Fibroblast of villous mesenchyme (primary cell): ENCODE results near the gene PACS2. TPM values are rescaled to one million over a fixed set of nuclear protein-coding genes. Genes with fewer than 3 reads are reported as not detected.
A peak's percentile ranks its signal among the peaks of the same experiment; 100 is the strongest.

Source experiments
- DNase-seq: peaks from one replicate; pipeline ENCODE4 v3.0.0-alpha.2; 2010; ENCODE audit warnings: low read depth
- H3K4me3 ChIP-seq: 2 replicates; pipeline ENCODE4 v1.5.1; 2011; ENCODE audit warnings: low read depth, mild to moderate bottlenecking, low read length
- total RNA-seq: library from RNA; depleted of rRNA; stranded (reverse); fragments of >200 nt; gene quantifications from 2 replicates; pipeline ENCODE4 v1.2.3, GENCODE V29; 2012
- TF ChIP-seq, protein P1 (sequence below): IDR thresholded peaks from 2 replicates; pipeline ENCODE4 v1.5.1; 2012; ENCODE audit warnings: low read depth, mild to moderate bottlenecking, low read length; ENCODE audit not compliant: insufficient read depth

The PACS2 gene
- total RNA-seq, 1 donor = 35.0 TPM

DNA sequence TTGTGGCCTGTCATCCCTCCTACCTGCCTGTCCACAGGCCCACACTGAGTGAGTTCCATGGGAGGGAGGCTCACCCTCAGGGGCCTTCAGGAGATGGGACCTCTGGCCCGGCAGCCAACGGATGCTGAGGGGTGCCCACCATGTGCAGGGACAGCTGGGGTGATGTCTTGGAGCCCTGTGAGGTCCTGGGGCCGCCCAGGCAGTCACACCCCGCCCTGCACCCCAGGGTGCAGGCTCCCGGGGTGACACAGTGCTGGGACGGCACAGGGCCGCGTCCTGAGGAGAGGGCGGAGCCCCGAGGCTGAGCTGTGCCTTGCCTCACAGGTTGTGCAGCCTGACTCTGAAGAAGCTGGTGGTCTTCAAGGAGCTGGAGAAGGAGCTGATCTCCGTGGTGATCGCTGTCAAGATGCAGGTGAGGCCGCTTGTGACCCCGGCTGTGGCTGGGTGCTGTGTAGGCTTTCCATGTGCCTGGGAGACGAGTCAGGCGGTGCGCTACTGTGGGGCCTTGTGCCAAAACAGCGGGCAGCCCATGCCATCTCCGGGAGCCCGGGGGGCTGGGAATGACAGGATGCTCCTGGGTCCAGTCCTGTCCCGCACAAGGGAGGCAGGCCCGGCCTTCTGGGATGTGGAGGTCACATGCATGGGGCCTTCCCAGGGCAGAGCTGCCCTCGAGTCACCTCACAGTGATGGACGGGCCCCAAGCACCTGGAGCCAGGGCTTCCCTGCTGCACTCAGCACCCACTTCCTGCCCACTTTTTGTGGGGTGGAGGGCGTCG lies 33.8 kb downstream of the PACS2 start:
- H3K4me3 ChIP-seq = no peak overlapping the region
- DNase-seq = no peak
- TF ChIP-seq, protein P1, sequence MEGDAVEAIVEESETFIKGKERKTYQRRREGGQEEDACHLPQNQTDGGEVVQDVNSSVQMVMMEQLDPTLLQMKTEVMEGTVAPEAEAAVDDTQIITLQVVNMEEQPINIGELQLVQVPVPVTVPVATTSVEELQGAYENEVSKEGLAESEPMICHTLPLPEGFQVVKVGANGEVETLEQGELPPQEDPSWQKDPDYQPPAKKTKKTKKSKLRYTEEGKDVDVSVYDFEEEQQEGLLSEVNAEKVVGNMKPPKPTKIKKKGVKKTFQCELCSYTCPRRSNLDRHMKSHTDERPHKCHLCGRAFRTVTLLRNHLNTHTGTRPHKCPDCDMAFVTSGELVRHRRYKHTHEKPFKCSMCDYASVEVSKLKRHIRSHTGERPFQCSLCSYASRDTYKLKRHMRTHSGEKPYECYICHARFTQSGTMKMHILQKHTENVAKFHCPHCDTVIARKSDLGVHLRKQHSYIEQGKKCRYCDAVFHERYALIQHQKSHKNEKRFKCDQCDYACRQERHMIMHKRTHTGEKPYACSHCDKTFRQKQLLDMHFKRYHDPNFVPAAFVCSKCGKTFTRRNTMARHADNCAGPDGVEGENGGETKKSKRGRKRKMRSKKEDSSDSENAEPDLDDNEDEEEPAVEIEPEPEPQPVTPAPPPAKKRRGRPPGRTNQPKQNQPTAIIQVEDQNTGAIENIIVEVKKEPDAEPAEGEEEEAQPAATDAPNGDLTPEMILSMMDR = no peak

- TF ChIP-seq, protein P1 = no peak
- H3K4me3 ChIP-seq = no peak overlapping the region
- DNase-seq = no peak
These were observed 34.6 kb downstream of the PACS2 start for GRCh38 chr14:105348945-105349699.

- no peak for DNase-seq
- TF ChIP-seq, protein P1 = no peak
- H3K4me3 ChIP-seq = no peak overlapping the region
These were observed 35.4 kb downstream of the PACS2 start for GRCh38 chr14:105349992-105350391.

- DNase-seq = no peak
- no peak overlapping the region for H3K4me3 ChIP-seq
- TF ChIP-seq, protein P1 = no peak
These were observed 36.1 kb downstream of the PACS2 start for GRCh38 chr14:105350450-105351244.

- no peak for DNase-seq
- no peak overlapping the region for H3K4me3 ChIP-seq
- TF ChIP-seq, protein P1 = no peak
These were observed 36.9 kb downstream of the PACS2 start for GRCh38 chr14:105351410-105351809.

DNA sequence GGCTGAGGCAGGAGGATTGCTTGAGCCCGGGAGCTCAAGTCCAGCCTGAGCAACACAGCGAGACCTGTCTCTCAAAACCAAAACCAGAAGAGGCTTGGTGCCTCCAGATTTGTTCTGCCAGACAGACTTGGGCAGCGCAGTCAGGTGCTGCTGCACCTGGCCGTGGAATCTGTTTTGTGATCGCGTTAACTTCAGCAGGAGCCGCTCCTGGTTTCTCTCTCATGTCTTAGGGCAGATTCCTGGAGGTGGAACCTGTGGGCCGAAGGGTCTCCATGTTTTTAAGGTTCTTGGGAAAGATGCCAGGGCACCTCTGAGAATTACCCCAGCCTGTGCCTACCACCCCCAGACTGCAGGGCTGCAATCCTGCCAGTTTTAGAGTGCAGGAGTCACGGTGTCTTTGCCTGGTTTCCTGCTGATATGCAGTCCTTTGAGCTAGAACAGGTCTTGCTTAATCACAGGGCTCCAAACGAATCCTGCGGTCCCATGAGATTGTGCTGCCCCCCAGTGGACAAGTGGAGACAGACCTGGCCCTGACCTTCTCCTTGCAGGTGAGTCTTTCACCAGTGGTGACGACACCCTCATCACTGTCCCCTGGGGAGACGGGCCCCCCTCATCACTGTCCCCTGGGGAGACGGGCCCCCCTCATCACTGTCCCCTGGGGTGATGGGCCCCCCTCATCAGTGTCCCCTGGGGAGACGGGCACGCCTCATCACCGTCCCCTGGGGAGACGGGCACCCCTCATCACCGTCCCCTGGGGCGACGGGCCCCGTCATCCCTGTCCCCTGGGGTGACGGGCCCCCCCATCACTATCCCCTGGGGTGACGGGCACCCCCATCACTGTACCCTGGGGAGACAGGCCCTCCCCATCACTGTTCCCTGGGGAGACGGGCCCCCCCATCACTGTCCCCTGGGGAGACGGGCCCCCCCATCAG lies 37.6 kb downstream of the PACS2 start:
- H3K4me3 ChIP-seq = no peak overlapping the region
- TF ChIP-seq, protein P1 = peak; percentile 87
- peak; percentile 91 for DNase-seq
